GM20431 (cell line): ENCODE data around the gene PTCH2.

ENCODE experiments used
- in situ Hi-C: fragments of 300-500 bp; cut with MseI, MboI; formaldehyde crosslinking; loops from one replicate; pipeline ENCODE4 v1.15.0; 2020; ENCODE audit warnings: low sequenced_read_pairs; ENCODE audit not compliant: unreplicated experiment

The PTCH2 gene

GRCh38 chr1:44786138-44786840 is 56.8 kb downstream of the PTCH2 start:
- in situ Hi-C loops, result no loop called here

GRCh38 chr1:44785501-44786137 is 57.4 kb downstream of the PTCH2 start:
- in situ Hi-C loops, result no loop called here

GRCh38 chr1:44785029-44785380 is 58.0 kb downstream of the PTCH2 start:
- in situ Hi-C loops, result no loop called here

- in situ Hi-C loops, result no loop called here
These were observed 58.7 kb downstream of the PTCH2 start for GRCh38 chr1:44784094-44785028.

- in situ Hi-C loops, result no loop called here
These were observed 59.4 kb downstream of the PTCH2 start for GRCh38 chr1:44783697-44784093.

GRCh38 chr1:44780583-44781121 is 62.4 kb downstream of the PTCH2 start:
- in situ Hi-C loops, result no loop called here

- in situ Hi-C loops, result no loop called here
These were observed 64.1 kb downstream of the PTCH2 start for GRCh38 chr1:44778705-44779576.

GRCh38 chr1:44777969-44778635 is 65.0 kb downstream of the PTCH2 start:
- in situ Hi-C loops, result no loop called here

GRCh38 chr1:44777547-44777946 is 65.5 kb downstream of the PTCH2 start:
- in situ Hi-C loops, result no loop called here

- in situ Hi-C loops, result no loop called here
These were observed 66.4 kb downstream of the PTCH2 start for GRCh38 chr1:44776730-44777068.

GRCh38 chr1:44775930-44776729 is 66.9 kb downstream of the PTCH2 start:
- in situ Hi-C loops, result no loop called here

- in situ Hi-C loops, result no loop called here
These were observed 67.7 kb downstream of the PTCH2 start, which contains the start of gene RPS8 for GRCh38 chr1:44775078-44775929. Gene RPS8, plus strand, starts transcription at chr1:44775540. Its CDS starts 57 bp downstream, at chr1:44775597.
